Activated CD4-positive, alpha-beta T cell treated with anti-CD3 and anti-CD28 coated beads, Interleukin-2, amount 10 ng/mL, durations not matched to agents 7 days and 5 days (primary cell): ENCODE results near the gene OR6N1. TPM values are rescaled to one million over a fixed set of nuclear protein-coding genes. Genes with fewer than 3 reads are reported as not detected.

Experiments used
- CTCF ChIA-PET: fragments of 350-600 bp; sonication (Branson Sonifier 250); formaldehyde crosslinking; loops from one replicate; lab custom pipeline; 2021; ENCODE audit warnings: antibody characterized with exemption; lab: Charles Lee
- POLR2A ChIA-PET: fragments of 350-600 bp; sonication (Branson Sonifier 250); formaldehyde crosslinking; loops from one replicate; lab custom pipeline; 2021; ENCODE audit warnings: antibody characterized with exemption; lab: Charles Lee
- DNase-seq: peaks from one replicate; pipeline ENCODE4 v3.0.0-alpha.2; 2020
- H3K27ac Mint-ChIP-seq: one replicate; pipeline ENCODE4 v1.8.0; 2021; ENCODE audit warnings: mild to moderate bottlenecking, moderate library complexity, mixed read lengths
- H3K27me3 Mint-ChIP-seq: one replicate; pipeline ENCODE4 v1.8.0; 2021; ENCODE audit warnings: mixed read lengths
- H3K36me3 Mint-ChIP-seq: one replicate; pipeline ENCODE4 v1.8.0; 2021; ENCODE audit warnings: low read depth, mixed read lengths
- H3K4me1 Mint-ChIP-seq: one replicate; pipeline ENCODE4 v1.8.0; 2021; ENCODE audit warnings: mixed read lengths
- H3K4me3 Mint-ChIP-seq: one replicate; pipeline ENCODE4 v1.8.0; 2021; ENCODE audit warnings: mild to moderate bottlenecking, moderate library complexity, mixed read lengths
- H3K9me3 Mint-ChIP-seq: one replicate; pipeline ENCODE4 v1.8.0; 2021; ENCODE audit warnings: mixed read lengths
- total RNA-seq, 2 experiments: library from RNA; stranded (reverse); gene quantifications; one replicate each; pipeline ENCODE4 v1.2.3, GENCODE V29; 2021

Gene OR6N1
- not detected for total RNA-seq

GRCh38 chr1:158771950-158772866 is at the start of gene OR6N1:
OR6N1 (minus strand) TSS chr1:158772195; CDS start chr1:158766682, 5,513 bp downstream.
- Mint-ChIP-seq H3K4me3 (no peak within 1 kb of the TSS), H3K36me3 (no peaks in the 10 kb centered on the region), H3K27ac (no peak within 1 kb of the TSS), H3K4me1 (no peaks in the 10 kb centered on the region), H3K27me3 (peaks cover 17% of the 10 kb centered on the region), H3K9me3 (no peaks in the 10 kb centered on the region)
- DNase-seq: no peak
- ChIA-PET POLR2A (no interaction called here), CTCF (no interaction called here)

DNA sequence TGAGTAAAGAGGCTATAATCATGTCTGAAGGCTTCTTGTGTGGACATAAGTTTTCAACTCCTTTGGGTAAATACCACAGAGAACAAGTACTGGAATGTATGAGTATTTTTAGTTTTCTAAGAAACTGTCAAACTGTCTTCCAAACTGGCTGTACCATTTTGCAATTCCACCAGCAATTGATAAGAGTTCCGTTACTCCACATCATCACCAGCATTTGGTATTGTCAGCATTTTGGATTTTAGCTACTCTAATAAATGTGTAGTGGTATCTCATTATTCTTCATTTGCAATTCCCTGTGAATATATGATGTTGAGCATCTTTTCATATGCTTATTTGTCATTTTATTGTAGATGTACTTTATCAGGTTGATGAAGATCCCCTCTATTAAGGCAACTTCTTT is 49.7 kb upstream of the OR6N1 start:
- Mint-ChIP-seq H3K27ac (no peak overlapping the region), H3K36me3 (peaks cover 2% of the 10 kb centered on the region), H3K9me3 (peaks cover 8% of the 10 kb centered on the region), H3K27me3 (peaks cover 23% of the 10 kb centered on the region), H3K4me3 (no peak overlapping the region), H3K4me1 (peaks cover 30% of the 10 kb centered on the region)
- DNase-seq: no peak
- ChIA-PET CTCF (interaction anchor here (4.4 kb wide), 1 partner anchor 14 kb away, joined by 26 read pairs; no protein-coding TSS in a partner anchor), POLR2A (no interaction called here)

DNA sequence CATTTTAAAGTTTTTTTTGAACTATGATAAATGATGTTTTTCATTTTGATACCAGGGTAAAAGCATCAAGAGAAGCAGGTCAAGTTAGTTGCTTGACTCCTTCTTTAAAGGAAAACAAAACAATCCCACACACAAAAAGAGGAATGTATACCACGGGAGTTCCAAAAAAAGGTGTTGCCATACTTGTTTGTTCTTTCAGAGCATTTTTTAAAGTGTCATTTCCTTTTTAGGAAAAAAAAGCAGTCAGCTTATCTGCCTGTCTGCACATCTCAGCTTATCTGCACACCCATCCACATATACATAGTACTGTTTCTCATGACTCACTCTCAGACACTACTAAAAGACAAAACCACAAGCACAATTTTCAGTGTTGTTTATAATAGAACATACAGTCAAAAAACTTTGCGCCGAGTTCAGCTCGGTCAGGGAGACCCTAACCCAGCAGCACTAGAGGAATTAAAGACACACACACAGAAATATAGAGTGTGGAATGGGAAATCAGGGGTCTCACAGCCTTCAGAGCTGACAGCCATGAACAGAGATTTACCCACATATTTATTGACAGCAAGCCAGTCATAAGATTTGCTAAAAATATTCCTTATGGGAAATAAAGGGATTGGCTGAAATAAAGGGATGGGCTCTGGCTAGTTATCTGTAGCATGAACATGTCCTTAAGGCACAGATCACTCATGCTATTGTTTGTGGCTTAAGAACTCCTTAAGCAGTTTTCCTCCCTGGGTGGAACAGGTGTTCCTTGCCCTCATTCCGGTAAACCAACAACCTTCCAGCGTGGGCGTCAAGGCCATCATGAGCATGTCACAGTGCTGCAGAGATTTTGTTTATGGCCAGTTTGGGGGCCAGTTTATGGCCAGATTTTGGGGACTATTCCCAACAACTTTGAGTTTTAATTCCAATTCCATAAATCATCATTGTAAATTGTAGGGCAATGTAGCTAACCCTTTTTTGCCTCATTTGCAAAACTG is 47.8 kb upstream of the OR6N1 start:
- DNase-seq: peak; percentile 22
- H3K4me1 Mint-ChIP-seq: peaks cover 30% of the 10 kb centered on the region
- CTCF ChIA-PET: interaction anchor here (0.7 to 4.4 kb wide), 9 partner anchors 9 to 188 kb away, joined by 3 to 26 read pairs (median 3); no protein-coding TSS in a partner anchor
- POLR2A ChIA-PET: no interaction called here
- peak overlapping the region; percentile 21 for H3K4me3 Mint-ChIP-seq
- peaks cover 16% of the 10 kb centered on the region for H3K27me3 Mint-ChIP-seq
- H3K36me3 Mint-ChIP-seq: peaks cover 2% of the 10 kb centered on the region
- H3K9me3 Mint-ChIP-seq: peaks cover 6% of the 10 kb centered on the region
- H3K27ac Mint-ChIP-seq: peak overlapping the region; percentile 81

GRCh38 chr1:158818975-158819431 is 47.0 kb upstream of the OR6N1 start:
- Mint-ChIP-seq H3K27ac (peak overlapping the region; percentile 81), H3K4me1 (peaks cover 30% of the 10 kb centered on the region), H3K9me3 (peaks cover 6% of the 10 kb centered on the region), H3K36me3 (peaks cover 2% of the 10 kb centered on the region), H3K27me3 (peaks cover 16% of the 10 kb centered on the region), H3K4me3 (no peak overlapping the region)
- ChIA-PET CTCF (interaction anchor here (0.7 to 4.4 kb wide), 9 partner anchors 8 to 189 kb away, joined by 3 to 26 read pairs (median 3); no protein-coding TSS in a partner anchor), POLR2A (no interaction called here)
- DNase-seq: no peak

GRCh38 chr1:158818560-158818959 is 46.6 kb upstream of the OR6N1 start:
- POLR2A ChIA-PET: no interaction called here
- no peak for DNase-seq
- H3K4me1 Mint-ChIP-seq: peaks cover 30% of the 10 kb centered on the region

DNA sequence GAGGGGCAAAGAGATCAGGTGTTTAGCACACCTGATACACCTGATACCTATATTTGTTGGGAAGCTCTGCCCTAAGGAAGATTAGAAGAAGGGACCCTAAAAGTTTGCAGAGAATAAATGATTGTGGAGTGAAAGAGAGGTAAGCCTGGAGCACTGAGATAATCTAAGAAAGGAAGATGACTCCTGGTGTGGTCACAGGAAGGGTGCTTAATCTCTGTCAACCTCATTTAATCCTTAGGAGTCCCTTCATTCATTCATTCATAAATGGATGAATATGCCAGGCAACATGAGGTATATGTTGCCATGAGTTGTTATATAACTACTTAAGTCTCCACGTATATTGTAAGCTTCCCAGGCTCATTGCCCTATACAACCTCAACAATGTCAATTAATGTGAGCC is 43.0 kb upstream of the OR6N1 start:
- no peak for DNase-seq
- CTCF ChIA-PET: no interaction called here
- H3K27ac Mint-ChIP-seq: no peak overlapping the region
- H3K9me3 Mint-ChIP-seq: peaks cover 3% of the 10 kb centered on the region
- POLR2A ChIA-PET: no interaction called here
- no peaks in the 10 kb centered on the region for H3K36me3 Mint-ChIP-seq
- peaks cover 32% of the 10 kb centered on the region for H3K4me1 Mint-ChIP-seq
- no peaks in the 10 kb centered on the region for H3K27me3 Mint-ChIP-seq
- H3K4me3 Mint-ChIP-seq: no peak overlapping the region

More at GRCh38 chr1:158818560-158818959, 46.6 kb upstream of the OR6N1 start:
- H3K9me3 Mint-ChIP-seq: peaks cover 4% of the 10 kb centered on the region
- CTCF ChIA-PET: interaction anchor here (0.7 to 4.4 kb wide), 9 partner anchors 8 to 190 kb away, joined by 3 to 26 read pairs (median 3); no protein-coding TSS in a partner anchor
- H3K36me3 Mint-ChIP-seq: no peaks in the 10 kb centered on the region
- H3K27me3 Mint-ChIP-seq: peaks cover 15% of the 10 kb centered on the region
- no peak overlapping the region for H3K27ac Mint-ChIP-seq
- H3K4me3 Mint-ChIP-seq: no peak overlapping the region

DNA sequence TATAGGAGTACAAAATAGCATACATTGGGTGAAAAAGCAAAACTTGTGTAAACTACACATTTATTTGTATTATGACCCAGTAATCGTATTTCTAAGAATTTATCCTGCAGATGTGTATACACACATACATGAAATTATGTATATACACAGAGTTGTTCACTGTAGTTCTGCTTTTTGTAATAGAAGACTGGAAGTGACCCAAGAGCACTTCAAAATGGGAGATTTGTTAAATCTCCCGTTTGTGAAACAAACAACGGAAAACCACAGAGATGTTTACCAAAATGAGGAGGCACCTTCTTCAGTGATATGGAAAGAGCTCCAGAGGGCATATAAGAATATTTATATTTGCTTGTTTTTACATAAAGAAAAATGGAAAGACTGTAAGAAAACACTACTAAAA is 41.2 kb upstream of the OR6N1 start:
- Mint-ChIP-seq H3K27ac (no peak overlapping the region), H3K27me3 (no peaks in the 10 kb centered on the region), H3K4me1 (peaks cover 13% of the 10 kb centered on the region), H3K36me3 (no peaks in the 10 kb centered on the region), H3K4me3 (no peak overlapping the region), H3K9me3 (peaks cover 3% of the 10 kb centered on the region)
- POLR2A ChIA-PET: no interaction called here
- DNase-seq: no peak
- CTCF ChIA-PET: no interaction called here

GRCh38 chr1:158812336-158812735 is 40.3 kb upstream of the OR6N1 start:
- Mint-ChIP-seq H3K4me1 (peaks cover 6% of the 10 kb centered on the region), H3K27me3 (peaks cover 2% of the 10 kb centered on the region), H3K27ac (no peak overlapping the region), H3K36me3 (no peaks in the 10 kb centered on the region), H3K9me3 (peaks cover under 1% of the 10 kb centered on the region), H3K4me3 (no peak overlapping the region)
- CTCF ChIA-PET: no interaction called here
- no peak for DNase-seq
- POLR2A ChIA-PET: no interaction called here

DNA sequence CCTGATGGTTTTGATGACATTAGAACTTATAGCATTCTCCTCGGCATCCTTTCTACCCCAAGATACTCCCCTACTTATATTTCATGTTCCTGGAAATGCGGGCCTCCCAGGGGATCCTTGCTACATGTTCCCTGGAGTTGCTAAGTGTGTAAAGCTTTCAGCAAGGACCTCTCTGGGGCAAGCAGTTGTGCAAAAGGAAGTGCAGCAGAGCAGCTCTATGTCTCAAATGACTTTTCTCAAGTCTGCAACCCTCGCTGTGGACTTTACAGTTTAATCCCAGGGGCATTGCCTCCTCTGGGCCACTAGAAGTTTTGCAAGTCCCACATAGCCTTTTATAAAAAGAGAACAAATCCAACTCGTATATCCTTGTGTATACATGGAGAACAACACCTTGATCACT is 38.3 kb upstream of the OR6N1 start:
- ChIA-PET CTCF (interaction anchor here (1.0 kb wide), 1 partner anchor 9 kb away, joined by 3 read pairs; no protein-coding TSS in a partner anchor), POLR2A (no interaction called here)
- no peaks in the 10 kb centered on the region for H3K9me3 Mint-ChIP-seq
- peaks cover 6% of the 10 kb centered on the region for H3K4me1 Mint-ChIP-seq
- no peak for DNase-seq
- no peak overlapping the region for H3K27ac Mint-ChIP-seq
- H3K36me3 Mint-ChIP-seq: no peaks in the 10 kb centered on the region
- peaks cover 6% of the 10 kb centered on the region for H3K27me3 Mint-ChIP-seq
- H3K4me3 Mint-ChIP-seq: no peak overlapping the region

DNA sequence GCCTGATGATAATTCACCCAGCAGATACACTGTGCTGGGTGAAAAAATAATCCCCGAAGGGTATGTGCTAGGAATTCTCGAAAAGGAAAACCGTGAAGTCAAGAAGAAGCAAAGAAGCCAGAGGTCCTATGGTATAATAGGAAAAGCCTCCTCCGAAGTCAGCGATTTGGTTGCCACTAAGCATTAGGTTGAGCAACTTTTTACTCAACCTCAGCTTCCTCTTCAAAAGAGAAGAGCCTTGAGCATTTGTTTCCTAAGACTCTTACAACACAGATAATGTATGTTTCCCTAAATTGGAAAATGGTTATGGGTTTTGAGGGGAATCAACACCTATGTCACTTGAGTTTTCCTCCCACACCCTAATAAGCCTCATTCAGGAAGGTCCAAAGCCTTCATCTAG is 37.9 kb upstream of the OR6N1 start:
- CTCF ChIA-PET: interaction anchor here (4.3 kb wide), 1 partner anchor 10 kb away, joined by 26 read pairs; no protein-coding TSS in a partner anchor
- no peaks in the 10 kb centered on the region for H3K36me3 Mint-ChIP-seq
- POLR2A ChIA-PET: no interaction called here
- no peak overlapping the region for H3K27ac Mint-ChIP-seq
- H3K27me3 Mint-ChIP-seq: peaks cover 6% of the 10 kb centered on the region
- H3K4me1 Mint-ChIP-seq: peaks cover 6% of the 10 kb centered on the region
- no peaks in the 10 kb centered on the region for H3K9me3 Mint-ChIP-seq
- no peak overlapping the region for H3K4me3 Mint-ChIP-seq
- DNase-seq: no peak

DNA sequence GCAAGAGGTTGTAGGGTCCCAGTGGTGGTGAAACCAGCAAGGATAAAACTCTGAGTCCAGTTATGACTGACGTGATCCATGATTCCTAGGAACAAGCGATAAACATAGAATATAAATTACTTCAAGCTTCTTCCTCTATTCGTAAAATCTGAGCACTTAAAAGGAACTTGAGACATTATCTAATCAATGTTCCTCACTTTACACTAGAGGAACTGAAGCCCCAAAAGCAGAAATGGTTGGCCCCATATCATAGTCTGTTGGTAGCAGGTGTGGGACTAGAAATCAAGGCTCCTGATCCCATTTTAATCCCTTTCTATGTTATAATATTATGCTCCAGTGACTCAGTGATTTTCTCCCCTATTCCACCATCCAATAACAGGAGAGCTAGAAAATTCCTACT is 37.3 kb upstream of the OR6N1 start:
- peaks cover 7% of the 10 kb centered on the region for H3K27me3 Mint-ChIP-seq
- ChIA-PET CTCF (interaction anchor here (4.3 kb wide), 1 partner anchor 11 kb away, joined by 26 read pairs; no protein-coding TSS in a partner anchor), POLR2A (interaction anchor here (0.7 kb wide), 1 partner anchor 267 kb away, joined by 4 read pairs; the partner anchor contains the start of gene AIM2)
- H3K9me3 Mint-ChIP-seq: no peaks in the 10 kb centered on the region
- H3K4me3 Mint-ChIP-seq: no peak overlapping the region
- peaks cover 6% of the 10 kb centered on the region for H3K4me1 Mint-ChIP-seq
- H3K27ac Mint-ChIP-seq: no peak overlapping the region
- no peaks in the 10 kb centered on the region for H3K36me3 Mint-ChIP-seq
- DNase-seq: no peak

- no peak overlapping the region for H3K27ac Mint-ChIP-seq
- CTCF ChIA-PET: interaction anchor here (4.3 kb wide), 1 partner anchor 13 kb away, joined by 26 read pairs; no protein-coding TSS in a partner anchor
- no peaks in the 10 kb centered on the region for H3K9me3 Mint-ChIP-seq
- no peaks in the 10 kb centered on the region for H3K4me1 Mint-ChIP-seq
- DNase-seq: no peak
- H3K36me3 Mint-ChIP-seq: no peaks in the 10 kb centered on the region
- H3K4me3 Mint-ChIP-seq: no peak overlapping the region
- POLR2A ChIA-PET: no interaction called here
- peaks cover 23% of the 10 kb centered on the region for H3K27me3 Mint-ChIP-seq
Observed at GRCh38 chr1:158806916-158807536, 35.0 kb upstream of the OR6N1 start.
